Renal cortex interstitium (tissue), 11 donors: ENCODE data around the gene CREB3L4. TPM values are rescaled to one million over a fixed set of nuclear protein-coding genes. Genes with fewer than 3 reads are reported as not detected.
"Not testable (repeated sequence)": the region's sequence is repeated elsewhere in the genome, so short reads cannot be mapped to it uniquely, and the experiment has no call there.

ENCODE experiments used
- DNase-seq, 11 donors: peaks; one replicate each; pipeline ENCODE4 v3.0.0-alpha.2; 2013; ENCODE audit warnings: low read depth in 9 of 11, low spot score in 4 of 11; ENCODE audit errors: extremely low read depth in 1 of 11
- polyA plus RNA-seq, 3 donors: library from polyadenylated mRNA; unstranded; fragments of 120-200 nt; gene quantifications; one replicate each; pipeline ENCODE4 v1.2.1, GENCODE V29; 2013; ENCODE audit not compliant: insufficient read length in 3 of 3

Gene CREB3L4
- polyA plus RNA-seq, 3 donors = 32.4 to 46.2 (median 34.4) TPM

DNA sequence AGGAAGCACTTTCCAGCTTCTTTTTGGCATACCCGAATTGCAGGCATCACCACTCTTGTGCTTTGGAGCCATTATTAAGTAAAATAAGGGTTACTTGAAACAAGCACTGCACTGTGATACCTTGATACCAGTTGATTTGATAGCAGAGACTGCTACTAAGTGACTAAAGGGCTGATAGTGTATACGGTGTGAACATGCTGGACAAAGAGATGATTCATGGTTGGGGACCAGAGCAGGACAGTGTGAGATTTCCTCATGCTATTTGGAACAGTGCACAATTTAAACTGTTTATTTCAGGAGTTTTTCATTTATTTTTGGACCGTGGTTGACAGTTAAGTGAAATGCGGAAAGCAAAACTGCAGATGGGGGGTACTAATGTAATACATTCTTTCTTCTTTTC is 32.7 kb downstream of the CREB3L4 start:
- no peak for DNase-seq

DNA sequence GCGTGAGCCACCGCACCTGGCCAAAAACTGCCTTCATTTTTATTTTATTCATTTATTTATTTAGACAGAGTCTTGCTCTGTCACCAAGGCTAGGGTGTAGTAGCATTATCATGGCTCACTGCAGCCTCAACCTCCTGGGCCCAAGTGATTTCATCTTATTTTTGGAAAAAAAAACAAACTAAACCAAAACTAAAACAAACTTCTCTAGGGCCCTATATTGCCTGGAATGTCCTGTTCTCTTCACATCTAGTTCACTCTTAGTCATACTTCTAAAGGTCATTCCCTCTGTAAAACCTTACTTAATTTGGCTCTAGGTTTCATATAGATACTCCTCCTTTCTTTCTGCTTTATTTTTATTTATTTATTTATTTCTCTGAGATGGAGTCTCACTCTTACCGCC is 38.4 kb downstream of the CREB3L4 start:
- no peak for DNase-seq

DNA sequence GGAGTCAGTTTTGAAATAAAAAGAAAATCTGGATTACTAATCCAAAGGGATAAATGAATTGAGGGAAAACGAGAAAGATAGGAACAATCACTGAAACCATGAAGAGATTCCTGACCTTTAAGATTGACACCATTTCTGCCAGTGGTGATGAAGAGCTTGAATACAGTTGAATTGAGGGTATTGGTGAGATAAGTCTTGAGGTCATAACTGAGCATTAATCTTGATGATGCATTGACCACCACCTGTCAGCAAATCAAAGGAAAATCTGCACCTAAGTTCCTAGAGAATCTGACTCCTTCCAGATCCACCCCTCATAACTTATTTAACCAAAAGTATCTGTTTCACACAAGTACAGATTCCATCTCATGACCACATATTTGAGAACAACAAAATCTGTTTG is 44.4 kb downstream of the CREB3L4 start:
- no peak for DNase-seq

DNA sequence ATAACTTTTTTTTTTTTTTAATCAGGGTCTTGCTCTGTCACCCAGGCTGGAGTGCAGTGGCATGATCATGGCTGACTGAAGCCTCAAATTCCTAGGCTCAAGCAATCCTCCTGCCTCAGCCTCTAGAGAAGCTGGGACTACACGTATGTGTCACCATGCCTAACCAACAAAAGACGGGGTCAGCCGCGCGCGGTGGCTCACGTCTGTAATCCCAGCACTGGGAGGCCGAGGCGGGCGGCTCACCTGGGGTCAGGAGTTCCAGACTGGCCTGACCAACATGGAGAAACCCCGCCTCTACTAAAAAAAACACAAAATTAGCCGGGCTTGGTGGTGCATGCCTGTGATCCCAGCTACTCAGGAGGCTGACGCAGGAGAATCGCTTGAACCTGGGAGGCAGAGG is 44.8 kb downstream of the CREB3L4 start:
- not testable (repeated sequence) for DNase-seq

DNA sequence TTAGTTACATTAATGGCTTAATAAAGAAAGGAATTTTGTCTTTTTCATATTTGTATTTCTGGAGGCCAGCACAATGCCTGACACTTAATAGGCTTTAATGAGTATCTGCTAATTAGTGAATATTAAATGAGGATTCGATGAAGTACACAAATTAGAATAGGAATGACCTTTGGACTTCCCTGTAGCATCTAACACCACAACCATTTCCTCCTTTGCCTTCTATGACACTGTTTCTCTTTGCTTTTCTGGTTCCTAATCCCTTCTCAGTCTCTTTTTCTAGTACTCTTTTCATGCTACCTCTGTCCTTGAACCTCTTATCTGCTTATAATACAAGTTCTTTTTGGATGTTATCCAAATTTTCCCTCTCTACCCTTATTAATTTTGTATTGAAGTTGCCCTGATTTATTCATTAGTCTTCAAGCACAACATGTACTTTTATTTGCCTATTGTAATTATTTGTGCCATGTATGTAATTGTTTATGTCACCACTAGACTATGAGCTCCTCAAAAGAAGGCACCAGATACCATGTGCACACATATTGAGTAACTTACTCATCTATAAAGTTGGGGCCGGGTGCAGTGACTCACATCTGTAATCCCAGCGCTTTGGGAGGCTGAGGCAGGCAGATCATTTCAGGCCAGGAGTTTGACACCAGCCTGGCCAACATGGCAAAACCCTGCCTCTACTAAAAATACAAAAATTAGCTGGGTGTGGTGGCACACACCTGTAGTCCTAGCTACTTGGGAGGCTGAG is 46.6 kb downstream of the CREB3L4 start:
- DNase-seq = no peak

DNA sequence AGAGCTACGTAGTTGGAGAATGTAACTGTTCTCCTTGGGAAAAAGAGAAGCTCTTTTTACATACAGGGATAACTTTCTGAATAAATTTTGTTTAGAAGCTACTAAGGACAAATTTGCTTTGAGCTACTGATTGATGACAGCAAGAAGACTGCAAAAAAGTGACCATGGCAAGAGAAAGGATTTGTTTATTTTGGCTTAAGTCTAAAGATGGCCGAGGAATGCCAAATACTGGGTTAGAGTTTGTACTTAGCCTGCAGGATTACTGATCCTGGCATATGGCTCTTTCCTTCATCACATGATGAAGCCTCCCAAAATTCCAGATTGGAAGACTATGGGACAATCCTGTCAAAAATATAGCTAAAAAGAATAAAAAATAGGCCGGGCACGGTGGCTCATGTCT is 51.6 kb downstream of the CREB3L4 start:
- no peak for DNase-seq

DNA sequence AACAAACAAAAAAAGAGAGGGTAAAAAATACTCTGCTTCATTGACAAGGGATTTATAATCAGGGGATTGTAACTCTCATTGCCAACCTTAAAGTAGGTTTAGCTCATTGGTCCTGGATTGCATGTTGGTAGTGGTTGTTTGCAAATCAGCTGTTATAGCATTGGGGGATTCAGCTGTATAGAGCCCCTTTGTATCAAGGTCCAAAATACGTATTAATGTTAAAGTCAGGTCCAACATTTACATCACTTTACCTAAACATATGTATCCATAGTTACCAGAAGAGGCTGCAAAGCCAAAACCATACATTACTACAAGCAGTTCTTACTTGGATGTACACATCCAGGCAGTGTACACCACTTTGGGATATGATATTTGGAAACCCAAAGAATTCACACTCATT is 52.2 kb downstream of the CREB3L4 start:
- DNase-seq = no peak

Other genes starting within 250 kb of the CREB3L4 start
- 100 to 1,000 TPM; 105 to 155 (median 107) TPM for gene INTS3, start 239.9 kb upstream of the CREB3L4 start, polyA plus RNA-seq
- 10 to 100 TPM; 35.4 to 43.3 (median 40.5) TPM for gene SLC27A3, start 192.5 kb upstream of the CREB3L4 start, polyA plus RNA-seq
- gene GATAD2B, start 44.9 kb upstream of the CREB3L4 start, polyA plus RNA-seq = 10 to 100 TPM; 29.5 to 35.2 (median 29.6) TPM
- gene DENND4B, start 21.2 kb upstream of the CREB3L4 start, polyA plus RNA-seq = 10 to 100 TPM; 30.8 to 49.8 (median 41.8) TPM
- gene CRTC2, start 9.3 kb upstream of the CREB3L4 start, polyA plus RNA-seq = 10 to 100 TPM; 34.9 to 56.5 (median 41.7) TPM
- 10 to 100 TPM; 77.5 to 81.4 (median 80.6) TPM for gene SLC39A1, start 4.4 kb upstream of the CREB3L4 start, polyA plus RNA-seq
- gene JTB, start 9.8 kb downstream of the CREB3L4 start, polyA plus RNA-seq = 100 to 1,000 TPM in 2 of 3 donors, 10 to 100 TPM in 1; 93.3 to 106 (median 105) TPM
- gene RAB13, start 18.4 kb downstream of the CREB3L4 start, polyA plus RNA-seq = 100 to 1,000 TPM; 162 to 175 (median 170) TPM
- gene RPS27, start 22.9 kb downstream of the CREB3L4 start, polyA plus RNA-seq = 1,000 to 10,000 TPM; 2,539 to 3,295 (median 3,294) TPM
- gene NUP210L, start 187.2 kb downstream of the CREB3L4 start, polyA plus RNA-seq = under 1 TPM; 0.04 to 0.18 (median 0.17) TPM
- gene TPM3, start 224.2 kb downstream of the CREB3L4 start, polyA plus RNA-seq = 100 to 1,000 TPM; 269 to 295 (median 275) TPM
- gene CFAP141, start 238.4 kb downstream of the CREB3L4 start, polyA plus RNA-seq = not detected